GM19372 (cell line): ENCODE measurements around the gene HNRNPH2.

ENCODE experiments used
- ATAC-seq: cut with Tn5 transposase; IDR thresholded peaks from one replicate; pipeline ENCODE4 v1.9.1; 2021; ENCODE audit warnings: mild to moderate bottlenecking, low read depth, moderate library complexity; ENCODE audit not compliant: unreplicated experiment

The HNRNPH2 gene, protein sequence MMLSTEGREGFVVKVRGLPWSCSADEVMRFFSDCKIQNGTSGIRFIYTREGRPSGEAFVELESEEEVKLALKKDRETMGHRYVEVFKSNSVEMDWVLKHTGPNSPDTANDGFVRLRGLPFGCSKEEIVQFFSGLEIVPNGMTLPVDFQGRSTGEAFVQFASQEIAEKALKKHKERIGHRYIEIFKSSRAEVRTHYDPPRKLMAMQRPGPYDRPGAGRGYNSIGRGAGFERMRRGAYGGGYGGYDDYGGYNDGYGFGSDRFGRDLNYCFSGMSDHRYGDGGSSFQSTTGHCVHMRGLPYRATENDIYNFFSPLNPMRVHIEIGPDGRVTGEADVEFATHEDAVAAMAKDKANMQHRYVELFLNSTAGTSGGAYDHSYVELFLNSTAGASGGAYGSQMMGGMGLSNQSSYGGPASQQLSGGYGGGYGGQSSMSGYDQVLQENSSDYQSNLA

DNA sequence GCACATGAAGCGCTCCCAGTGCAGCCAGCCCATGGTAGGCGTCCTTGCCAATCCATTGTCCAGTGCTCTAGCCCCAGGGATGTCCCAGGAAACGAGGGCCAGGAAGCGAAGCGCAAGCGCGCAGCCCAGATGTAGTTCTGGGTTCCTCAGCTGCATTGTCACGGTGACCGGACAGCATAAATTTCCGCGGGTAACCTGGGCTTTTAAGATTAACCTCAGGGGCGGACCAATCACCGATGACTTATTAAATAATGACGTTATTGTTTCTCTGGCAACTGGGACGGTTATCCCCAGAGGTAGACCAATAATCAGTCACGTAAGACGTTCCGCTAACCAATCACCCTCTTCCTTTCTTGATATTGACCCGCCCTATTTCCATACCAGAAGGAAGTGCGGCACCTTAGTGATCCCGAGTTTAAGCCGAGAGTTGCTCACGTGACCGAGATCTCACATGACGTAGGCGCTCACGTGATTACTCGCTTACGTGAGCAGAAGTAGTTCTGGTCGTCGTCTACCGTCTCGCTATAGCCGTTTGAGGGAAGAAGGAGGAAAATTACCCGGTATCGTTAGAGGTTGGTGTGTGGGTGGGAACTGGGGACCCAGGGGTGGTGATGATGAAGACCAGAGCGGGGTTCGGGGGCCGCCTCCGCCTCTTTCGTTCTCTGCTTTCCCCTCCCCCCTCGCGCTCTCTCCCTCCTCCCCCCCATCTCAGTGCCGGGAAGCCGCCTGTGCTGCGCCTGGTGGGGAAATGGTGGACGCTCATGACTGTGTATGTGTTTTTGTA, at the start of gene HNRNPH2, which contains the start of gene GLA:
HNRNPH2 (plus strand) TSS at position 475 of the 784 bp plus-strand sequence. CDS start 3,767 bp downstream, outside the sequence.
GLA (minus strand) TSS at position 178 of the 784 bp plus-strand sequence; CDS start at position 156, 22 bp downstream.
- ATAC-seq: peak; percentile 89

DNA sequence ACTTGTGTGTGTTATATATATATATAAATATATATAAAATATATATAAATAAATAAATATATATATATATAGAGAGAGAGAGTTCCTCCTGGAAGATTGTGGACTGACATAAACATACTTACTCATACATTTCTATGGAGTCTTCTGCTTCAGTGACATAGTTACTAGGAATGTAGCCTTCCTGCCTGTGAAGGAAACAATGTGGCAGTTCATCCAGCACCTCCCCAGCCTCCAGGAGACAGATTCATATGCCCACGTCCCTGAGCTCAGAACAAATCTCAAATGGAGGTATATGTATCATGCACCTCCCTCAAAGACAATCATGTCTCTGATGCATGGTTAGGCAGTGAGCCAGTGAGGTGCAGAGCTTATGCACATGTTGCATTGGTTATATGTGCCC, 48.1 kb upstream of the HNRNPH2 start:
- no peak for ATAC-seq

DNA sequence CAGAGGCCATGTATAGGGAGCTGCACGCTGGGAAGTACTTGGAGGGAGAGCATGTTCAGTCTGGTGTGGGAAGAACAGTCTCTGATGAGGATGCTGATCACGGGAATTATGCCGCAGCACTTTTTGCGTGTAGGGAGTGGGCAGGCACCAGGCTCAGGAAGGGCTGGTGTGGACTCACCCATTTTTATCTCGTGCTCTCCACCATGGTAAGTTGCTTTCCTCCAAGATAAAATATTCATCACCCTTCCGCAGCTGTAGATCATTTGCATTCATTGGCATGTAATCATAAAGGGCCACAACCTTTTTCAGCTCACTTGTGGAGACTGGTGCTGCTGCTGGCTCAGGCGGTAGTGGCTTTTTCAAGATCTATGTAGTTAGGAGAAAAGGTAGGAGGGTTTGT, 47.6 kb upstream of the HNRNPH2 start:
- no peak for ATAC-seq

DNA sequence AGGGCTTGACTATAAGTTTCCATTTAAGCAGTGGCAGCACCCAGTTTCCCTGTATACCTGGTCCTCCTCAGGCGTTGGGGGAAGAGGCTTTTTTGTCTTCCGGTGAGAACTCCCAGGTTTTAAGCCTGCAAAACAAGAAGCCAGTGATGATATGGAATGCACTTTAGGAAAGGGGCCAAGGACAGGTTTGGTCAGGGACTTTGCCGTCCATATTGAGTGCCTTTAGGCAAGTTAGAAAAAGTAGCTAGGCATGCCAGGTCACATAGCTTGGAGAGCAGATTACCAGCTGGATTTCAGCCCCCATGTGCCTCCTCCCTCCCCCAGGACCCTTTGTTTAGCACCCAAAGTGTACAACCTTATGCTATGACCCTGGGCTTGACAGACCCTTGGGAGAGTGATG, 45.9 kb upstream of the HNRNPH2 start:
- no peak for ATAC-seq

DNA sequence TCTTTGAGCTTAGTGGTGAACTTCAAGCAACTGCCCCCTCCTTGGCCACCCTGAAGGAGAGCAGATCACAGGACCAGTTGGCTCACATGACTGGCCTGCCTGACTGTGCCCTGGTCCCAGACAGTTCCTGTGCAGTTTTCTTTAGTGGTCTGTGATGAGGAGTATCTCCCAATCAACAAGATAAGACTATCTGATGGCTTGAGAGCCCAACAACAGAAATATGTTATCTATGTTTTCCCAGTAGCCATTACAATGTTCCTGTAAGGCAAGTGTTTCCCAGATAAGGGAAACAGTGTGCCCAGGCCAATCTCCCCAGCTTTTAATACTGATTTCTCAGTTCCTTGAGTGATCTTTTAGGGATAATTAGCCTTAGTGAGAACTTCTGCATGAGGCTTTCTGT, 45.3 kb upstream of the HNRNPH2 start:
- no peak for ATAC-seq

DNA sequence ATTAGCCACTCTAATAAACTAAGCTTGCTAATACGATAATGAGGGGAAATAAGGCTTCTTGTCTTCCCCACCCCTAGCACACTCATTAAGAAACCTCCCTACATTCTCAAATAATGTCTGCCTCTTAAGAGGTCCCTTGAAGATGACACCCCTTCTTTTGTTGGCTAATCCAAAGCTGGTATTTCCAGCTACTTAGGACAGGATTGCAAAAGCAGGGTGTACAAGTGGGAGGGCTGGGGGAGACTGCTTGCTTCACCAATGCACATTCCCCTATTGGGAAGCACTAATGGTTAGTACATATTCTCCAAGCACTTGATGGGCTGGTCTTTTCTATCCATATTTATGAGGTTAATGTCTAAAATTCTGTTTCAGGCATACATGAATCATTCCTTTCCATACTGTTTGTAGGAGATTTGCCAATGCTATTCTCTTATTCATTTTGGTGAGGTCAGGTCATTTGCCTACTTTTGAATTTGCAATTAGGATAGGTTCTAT, 42.7 kb upstream of the HNRNPH2 start:
- no peak for ATAC-seq

DNA sequence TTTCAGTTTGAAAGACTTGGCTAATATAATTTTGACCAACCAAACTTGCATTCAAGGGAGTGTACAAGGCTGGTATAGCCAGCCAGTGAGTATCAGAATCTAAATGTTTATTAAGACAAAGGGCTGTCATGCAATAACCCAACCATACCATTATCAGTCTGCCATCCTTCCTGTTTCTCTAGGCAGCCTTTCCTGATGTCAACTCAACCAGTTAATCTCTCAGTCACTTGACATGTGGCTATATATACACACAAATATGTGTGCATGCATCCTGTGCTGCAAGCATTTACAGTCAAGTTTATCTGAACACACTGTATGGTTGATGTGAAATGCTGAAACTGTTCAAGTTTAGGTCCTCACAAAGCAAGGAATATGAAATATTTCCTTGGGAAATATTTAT, 39.2 kb upstream of the HNRNPH2 start:
- ATAC-seq: no peak

DNA sequence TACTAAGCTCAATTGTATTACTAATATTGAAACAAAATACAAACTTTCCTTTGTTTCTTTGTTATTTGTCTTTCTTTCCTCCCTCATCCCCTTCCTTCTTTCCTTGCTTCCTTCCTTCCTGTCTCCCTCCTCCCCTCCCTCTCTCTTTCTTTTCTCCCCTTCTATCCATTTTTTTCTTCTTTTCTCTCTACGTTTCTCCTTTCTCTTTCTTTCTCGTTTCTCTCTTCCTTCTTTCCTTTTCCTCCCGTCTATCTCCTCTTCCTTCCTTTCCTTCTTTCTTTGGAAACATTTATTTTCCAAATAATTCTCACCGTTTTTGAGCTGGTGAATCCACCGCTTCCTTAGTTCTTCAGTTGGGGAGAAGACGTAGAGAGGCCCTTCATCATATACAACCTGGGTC, 38.3 kb upstream of the HNRNPH2 start:
- ATAC-seq: no peak

DNA sequence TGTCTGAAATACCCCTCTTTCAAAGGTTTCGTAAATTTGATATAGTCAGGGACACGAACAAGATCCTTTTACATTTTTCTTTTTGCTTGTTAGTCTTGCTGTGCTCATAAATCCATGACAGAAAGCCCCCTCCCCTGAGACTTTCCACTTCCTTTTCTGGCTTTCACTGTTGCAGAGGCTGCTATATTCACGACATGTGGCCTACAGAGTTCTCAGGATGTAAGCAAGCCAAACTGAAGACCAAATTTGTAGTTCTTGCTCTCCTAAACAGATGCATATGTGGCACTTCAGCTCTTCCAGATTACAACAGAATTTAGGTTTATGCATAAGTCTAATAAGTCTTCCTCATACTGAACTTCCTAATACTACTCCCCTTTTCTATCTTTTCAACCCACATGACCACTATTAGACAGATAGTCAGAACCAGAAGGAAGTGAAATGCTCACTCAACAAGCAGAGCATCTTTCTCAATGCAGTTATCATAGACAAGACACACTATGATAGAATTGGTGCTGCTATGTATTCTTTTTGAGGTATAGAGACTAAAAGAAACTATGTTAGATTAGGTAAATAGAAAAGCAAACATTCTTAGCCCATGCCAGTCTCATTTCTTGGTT, 37.0 kb upstream of the HNRNPH2 start:
- ATAC-seq: no peak

DNA sequence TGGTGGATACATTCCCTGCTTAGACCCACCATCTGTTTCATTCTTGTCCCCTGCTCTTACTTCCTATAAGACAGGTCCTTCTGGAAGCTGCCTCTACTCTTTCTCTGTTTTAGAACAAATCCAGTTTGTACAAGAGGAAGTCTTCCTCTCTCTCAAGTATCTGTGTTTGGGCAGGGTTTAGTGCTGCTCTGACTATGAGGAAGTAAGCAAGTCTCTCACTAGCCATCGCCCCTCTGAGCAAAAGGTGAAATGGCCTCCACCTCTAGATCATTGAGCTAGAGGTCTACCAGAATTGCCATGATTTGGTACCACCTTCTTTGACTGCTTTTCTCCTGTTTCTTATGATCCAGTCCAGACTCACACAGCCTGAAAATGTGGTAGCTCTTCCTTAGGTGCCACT, 30.5 kb upstream of the HNRNPH2 start:
- ATAC-seq: no peak

DNA sequence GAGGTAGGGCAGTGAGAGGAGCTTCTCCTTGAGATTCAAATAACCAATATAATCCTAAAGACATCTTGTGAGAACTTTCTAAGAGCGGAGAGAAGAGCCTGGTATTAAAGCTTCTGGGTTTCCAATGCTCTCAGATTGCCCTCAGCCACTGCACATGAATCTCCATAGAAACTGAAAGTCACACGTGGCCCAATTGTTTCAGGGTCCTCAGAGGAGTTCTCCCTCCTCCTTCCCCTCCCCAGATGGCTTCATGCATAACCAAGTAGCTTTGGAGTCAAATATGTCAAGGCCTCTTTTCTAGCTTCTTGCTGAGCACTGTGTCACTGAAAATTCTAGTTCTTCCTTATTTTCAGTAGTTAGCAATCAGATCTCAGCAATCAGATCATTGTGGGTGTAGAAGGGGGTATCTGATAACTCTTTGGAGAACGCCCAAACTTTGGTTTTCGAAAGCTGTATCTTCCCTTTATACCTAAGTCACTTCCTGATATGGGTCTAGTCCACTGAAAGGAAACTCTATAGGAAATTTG, 24.3 kb upstream of the HNRNPH2 start:
- peak; percentile 66 for ATAC-seq

DNA sequence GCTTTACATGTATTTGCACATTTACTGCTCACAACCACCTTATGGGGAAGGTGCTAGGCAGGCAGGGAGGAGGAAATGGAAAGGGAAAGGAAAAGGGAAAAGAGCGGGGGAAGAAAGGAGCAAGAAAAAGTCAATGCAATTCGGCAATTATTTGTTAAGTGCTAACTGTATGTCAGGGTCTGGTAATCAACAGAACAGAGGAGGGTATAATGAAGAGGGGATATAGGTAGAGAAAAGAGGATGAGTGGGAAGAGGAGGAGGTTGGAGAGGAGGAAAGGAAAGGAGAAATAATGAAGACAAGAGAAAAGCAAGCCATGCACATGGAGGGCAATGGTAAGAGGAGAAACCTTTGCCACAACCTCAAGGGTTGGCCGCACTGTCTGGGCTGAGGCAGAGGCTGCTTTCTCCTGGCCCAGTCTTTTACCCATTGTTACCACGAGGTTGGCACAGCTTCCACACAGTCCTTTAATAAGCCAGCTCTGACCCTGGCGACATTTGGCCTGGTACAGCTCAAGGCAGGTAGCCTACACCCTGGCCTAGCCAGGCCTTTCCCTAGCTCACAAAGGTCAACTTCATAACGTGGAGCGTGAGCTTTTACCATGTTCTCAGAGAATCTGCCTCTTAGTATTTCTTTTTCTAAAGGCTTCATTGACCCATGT, 22.9 kb upstream of the HNRNPH2 start:
- ATAC-seq: no peak

DNA sequence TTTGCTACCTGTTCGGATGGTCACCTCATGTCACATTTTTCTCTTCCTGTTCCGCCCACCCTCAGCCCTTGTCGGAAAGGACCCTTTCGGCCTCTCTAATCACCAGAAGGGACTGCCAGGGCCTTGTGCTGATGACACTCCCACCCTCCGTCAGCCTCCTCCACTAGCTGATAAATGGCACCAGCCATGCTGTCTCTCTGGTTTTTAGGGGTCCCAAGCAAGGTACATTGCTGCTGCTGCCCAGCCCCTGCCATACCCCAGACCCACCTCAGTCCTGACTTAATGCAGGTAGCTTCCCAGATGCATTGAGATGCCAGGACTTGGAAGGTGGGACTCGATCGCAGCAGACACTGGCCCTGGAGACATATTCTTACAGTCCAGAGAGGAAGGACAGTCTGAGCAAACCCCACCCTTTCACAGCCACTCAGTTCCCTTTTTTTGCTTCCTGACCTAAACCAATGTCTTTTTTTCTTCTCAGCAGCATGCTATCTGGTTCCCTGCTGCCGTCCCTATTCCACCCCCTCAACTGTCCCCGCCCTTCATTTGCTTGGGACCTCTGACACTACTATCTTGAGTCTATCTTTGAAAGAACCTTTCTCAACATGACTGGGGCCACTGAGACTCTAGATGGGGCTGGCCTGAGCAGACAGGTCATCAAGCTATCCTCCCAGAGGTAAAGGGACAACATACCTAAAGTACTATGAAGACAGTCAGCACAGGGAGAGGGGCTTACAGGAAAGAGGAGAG, 22.1 kb upstream of the HNRNPH2 start, which contains the start of gene BTK:
BTK (minus strand) TSS at position 397 of the 747 bp plus-strand sequence. CDS start 10,907 bp downstream, outside the sequence.
- ATAC-seq: peak; percentile 53

DNA sequence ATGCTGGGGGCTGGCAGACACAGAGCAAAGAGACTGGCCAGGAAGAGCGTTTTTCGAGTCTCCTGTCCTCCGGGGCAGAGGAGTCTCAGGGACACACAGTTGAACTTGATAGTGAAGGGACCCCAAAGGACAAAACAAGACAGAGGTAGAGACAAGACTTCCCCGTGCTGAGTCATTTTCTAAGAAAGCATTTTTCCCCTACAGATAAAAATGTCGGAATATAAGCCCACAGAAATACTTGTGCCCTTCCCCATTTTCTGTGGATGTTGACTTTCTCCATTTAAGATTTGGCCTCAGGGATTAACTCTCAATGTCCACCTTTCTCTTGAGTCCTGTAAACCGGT, 21.5 kb upstream of the HNRNPH2 start:
- ATAC-seq: no peak

DNA sequence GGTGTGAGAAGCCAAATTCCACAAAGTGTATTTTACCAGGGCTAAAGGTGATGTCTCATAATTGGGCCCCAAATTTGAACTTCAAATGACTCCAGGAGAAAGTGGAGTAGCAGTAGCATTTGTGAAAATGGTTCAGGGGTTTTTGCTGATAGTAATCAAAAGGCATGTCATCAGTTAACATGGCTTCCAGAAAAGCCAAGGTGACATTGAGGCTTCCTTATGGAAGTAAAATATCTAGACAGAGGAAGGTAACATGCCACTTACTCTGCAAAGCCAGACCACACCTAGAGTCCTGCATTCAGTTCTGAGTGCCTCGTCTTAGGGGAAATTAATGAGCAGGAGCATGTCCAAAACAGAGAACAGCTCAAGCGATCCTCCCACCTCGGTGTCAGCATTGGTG, 19.4 kb upstream of the HNRNPH2 start:
- no peak for ATAC-seq

DNA sequence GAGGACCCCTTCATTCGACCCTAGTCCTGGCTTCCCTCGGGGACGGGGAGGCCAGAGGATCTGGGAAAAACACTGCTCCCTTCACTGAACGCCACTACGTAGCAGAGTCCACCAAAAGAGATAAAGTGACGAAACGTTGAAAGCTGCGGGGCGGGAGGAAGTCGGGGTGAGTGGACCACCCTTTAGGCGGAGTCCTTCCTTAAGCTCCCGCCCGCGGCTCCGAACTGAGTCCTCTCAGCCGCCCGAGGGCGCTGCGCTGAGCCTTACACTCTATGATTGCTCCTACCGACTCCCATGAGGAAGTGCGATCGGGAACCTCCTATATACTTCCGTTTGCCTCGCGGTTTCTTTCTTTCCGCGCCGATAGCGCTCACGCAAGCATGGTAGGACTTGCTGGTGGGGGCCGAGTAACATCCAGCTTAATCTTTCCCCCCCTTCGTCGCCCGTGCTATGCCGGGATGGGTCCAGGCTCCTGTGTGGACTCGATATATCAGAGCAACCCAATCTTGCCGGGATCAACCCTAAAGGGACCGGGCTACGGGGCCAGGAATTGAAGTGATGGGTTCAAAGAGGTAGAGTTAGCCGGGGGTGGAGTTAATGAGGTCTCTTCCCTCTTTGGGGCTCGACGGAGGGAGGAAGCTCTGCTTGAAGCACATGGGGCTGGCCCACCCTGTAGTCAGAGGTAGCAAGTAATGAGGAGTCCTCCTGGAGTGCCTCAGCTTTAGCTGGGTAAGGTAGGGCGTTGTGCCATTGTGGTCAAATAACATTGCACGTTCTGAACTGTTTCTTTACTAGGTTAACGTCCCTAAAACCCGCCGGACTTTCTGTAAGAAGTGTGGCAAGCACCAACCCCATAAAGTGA, 17.1 kb upstream of the HNRNPH2 start, which contains the start of gene RPL36A:
RPL36A (plus strand) TSS at position 348 of the 862 bp plus-strand sequence; CDS start at position 381, 33 bp downstream.
- peak; percentile 76 for ATAC-seq

DNA sequence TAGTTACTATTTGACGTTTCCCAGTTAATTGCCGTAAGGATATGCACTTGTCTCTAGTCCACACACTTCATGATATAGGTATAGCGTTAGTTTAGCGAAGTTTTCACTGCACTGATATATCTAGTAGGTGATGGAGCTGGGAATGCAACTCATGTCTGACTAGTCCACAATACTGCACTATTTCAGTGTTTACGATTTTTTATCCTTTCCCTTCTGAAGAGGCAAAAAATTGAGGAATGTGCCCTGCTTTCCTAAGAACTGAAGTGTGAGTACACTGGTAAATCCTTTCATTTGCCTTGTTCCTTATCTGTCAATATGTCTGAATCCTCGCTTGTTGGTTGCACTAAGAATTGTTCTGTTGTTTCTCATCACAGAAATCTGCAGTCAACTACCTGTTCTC, 16.2 kb upstream of the HNRNPH2 start:
- ATAC-seq: no peak

DNA sequence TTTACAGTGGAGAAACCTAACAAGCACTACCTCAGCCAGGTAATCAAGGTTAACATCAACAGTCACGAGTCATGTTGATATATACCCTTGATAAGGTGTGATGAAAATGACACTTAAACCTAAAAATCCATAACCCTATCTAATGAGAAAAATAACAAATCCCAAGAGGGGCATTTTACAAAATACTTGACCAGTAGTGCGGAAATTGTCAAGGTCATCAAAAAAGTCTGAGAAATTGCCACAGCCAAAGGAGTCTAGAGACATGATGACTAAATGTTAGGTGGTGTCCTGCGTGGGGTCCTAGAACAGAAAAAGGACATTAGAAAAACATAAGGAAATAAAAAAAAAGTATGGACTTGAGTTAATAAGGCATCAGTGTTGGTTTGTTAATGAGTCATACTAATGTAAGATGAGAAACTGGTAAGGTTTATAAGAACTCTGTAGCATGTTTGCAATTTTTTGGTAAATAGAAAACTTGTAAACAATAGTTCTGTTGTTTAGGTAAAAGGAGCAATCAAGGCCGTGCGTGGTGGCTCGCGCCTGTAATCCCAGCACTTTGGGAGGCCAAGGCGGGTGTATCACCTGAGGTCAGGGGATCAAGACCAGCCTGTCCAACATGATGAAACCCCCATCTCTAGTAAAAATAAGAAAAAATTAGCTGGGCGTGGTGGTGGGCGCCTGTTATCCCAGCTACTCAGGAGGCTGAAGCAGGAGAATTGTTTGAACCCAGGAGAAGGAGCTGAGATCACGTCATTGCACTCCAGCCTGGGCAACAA, 14.3 kb upstream of the HNRNPH2 start:
- no peak for ATAC-seq
